Epithelial cell of esophagus (primary cell): ENCODE data around the gene TMEM139.
"Not testable (repeated sequence)": the region's sequence is repeated elsewhere in the genome, so short reads cannot be mapped to it uniquely, and the experiment has no call there.

ENCODE experiments used
- DNase-seq: peaks from one replicate; pipeline ENCODE4 v3.0.0; 2010; ENCODE audit warnings: low read depth
- H3K4me3 ChIP-seq: 2 replicates; pipeline ENCODE4 v1.5.1; 2011; ENCODE audit warnings: mild to moderate bottlenecking, low read length, control low read depth
- CTCF ChIP-seq: IDR thresholded peaks from 2 replicates; pipeline ENCODE4 v1.5.1; 2011; ENCODE audit warnings: low read depth, mild to moderate bottlenecking, low read length, control low read depth, inconsistent platforms; ENCODE audit not compliant: insufficient read depth; ENCODE audit errors: missing control alignments

The TMEM139 gene

DNA sequence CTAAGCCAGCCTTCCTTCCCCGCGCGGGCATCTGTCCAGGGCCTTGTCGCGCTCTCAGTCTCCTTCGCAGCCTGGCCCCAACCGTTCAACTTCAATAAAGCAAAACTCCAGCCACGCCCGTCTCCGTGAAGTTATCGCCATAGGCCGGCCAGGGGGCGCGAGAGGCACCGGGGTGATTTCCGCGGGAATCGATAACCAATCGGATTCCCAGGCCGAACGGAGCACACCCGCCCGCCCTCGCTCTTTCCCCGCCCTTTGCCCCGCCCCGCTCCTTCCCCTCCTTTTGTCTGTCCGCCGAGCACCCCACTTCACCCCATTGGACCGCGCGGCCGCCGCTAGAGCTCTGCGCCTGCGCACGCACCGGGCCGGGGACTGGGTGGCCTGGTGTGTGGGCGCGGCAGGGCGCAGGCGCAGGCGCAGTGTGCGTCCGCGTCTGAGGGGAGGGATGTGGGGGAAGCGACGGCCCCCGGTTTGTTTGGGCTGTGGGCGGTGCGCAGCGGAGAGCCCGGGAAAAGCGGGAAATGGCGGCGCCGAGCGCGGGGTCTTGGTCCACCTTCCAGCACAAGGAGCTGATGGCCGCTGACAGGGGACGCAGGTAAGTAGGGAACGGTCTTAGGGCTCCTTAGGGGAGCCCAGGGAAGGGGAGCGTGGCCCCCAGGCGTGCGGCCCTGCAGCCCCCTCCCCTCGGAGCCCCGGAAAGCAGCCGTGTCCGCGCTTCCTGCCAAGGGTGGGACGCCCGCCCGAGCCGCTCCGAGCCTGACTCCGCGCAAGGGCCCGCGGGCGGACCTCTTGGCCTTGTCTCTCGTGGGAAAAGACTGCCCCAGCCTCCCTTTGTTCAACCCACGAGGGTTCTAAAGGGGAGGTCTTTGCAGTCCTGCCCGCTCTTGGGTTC is 3.4 kb downstream of the TMEM139 start, which contains the start of gene CASP2:
Gene CASP2 (plus strand): TSS at position 417 of the 892 bp plus-strand sequence. CDS start 105 bp downstream, at position 522.
- H3K4me3 ChIP-seq = peak within 1 kb of the TSS; percentile 80
- peak; percentile 97 for DNase-seq
- peak; percentile 31 for TF ChIP-seq CTCF

DNA sequence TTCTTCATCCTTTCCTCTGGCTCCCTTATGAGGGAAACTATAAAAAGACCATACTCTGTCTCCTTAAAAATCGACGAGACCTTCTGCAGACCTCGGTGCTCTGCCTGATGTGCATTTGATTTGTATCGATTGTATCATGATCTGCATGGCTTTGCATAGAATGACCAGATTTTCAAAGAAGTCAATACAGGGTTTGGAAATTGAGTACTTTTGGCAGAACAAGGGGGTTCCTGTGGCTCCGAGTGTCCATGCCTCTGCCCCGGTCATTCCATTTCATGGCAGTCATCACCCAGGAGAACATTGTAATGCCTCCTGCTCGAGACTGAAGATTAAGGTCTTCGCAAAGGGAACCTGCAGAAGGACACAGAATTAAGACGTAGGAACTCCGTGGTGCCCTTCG is 4.1 kb downstream of the TMEM139 start:
- no peak for TF ChIP-seq CTCF
- no peak for DNase-seq

DNA sequence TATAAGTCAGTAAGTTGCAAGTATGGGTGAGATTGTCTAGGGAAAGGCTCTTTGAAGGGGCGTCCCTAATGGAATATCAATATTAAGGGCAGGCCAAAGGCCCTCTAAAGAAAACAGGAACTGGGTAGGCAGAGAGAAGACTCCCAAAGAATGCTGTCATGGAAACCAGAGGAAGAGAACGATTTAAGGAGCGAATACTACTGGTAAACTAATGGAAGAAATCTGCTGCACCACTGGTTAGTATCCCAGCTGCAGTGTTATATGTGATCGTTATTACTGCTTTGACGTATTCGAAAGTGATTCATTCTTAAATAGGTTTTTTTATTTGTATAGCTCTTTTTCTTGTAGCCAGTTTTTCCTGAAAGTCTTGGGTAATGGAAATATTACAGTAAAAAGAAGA is 4.7 kb downstream of the TMEM139 start:
- H3K4me3 ChIP-seq = peak overlapping the region; percentile 80
- no peak for TF ChIP-seq CTCF
- no peak for DNase-seq

More for the DNA sequence above, 4.1 kb downstream of the TMEM139 start:
- peak overlapping the region; percentile 80 for H3K4me3 ChIP-seq

DNA sequence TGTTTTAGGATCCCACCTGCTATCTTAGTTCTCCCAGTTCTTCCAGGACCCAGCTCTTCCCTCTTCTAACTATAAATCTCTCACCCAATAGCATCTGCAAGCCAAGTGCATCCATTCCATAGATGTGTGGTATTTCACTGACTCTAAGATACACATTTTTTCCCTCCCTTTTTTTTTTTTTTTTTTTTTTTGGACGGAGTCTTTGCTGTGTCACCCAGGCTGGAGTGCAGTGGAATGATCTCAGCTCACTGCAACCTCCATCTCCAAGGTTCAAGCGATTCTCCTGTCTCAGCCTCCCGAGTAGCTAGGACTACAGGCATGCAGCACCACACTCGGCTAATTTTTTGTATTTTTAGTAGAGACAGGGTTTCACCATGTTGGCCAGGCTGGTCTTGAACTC is 5.1 kb downstream of the TMEM139 start:
- H3K4me3 ChIP-seq = peak overlapping the region; percentile 80
- not testable (repeated sequence) for DNase-seq

DNA sequence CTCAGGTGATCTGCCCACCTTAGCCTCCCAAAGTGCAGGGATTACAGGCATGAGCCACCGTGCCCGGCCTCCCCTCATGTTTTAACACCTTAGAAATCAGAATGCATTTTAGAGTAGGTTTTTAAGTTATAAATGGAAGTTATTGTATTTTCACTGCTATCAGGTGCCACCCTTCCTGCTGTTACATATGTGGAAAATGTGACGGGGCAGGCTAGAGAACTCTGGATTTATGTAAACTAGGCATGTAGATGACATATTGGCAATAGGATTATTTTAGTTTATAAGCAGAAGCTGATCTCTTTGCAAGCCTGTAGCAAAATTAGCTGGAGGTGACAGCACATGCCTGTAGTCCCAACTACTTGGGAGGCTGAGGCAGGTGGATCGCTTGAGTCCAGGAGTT is 5.5 kb downstream of the TMEM139 start:
- no peak overlapping the region for H3K4me3 ChIP-seq
- no peak for DNase-seq
- no peak for TF ChIP-seq CTCF

DNA sequence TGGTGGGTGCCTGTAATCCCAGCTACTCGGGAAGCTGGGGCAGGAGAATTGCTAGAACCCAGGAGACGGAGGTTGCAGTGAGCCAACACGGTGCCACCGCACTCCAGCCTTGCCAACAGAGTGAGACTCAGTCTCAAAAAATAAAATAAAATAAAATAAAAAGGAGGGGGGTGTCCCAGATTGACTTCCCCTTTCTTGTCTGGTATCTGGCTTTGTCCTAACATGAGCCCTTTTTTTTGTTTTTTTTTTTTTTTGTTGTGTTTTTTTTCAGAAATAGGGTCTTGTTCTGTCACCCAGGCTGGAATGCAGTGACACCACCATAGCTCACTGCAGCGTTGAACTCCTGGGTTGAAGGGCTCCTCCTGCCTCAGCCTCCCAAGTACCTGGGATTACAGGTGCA is 8.1 kb downstream of the TMEM139 start:
- H3K4me3 ChIP-seq = no peak overlapping the region
- DNase-seq = no peak

GRCh38 chr7:143295870-143296269 is 11.1 kb downstream of the TMEM139 start:
- no peak for DNase-seq
- no peak overlapping the region for H3K4me3 ChIP-seq
- TF ChIP-seq CTCF = no peak

More for the DNA sequence above, 8.1 kb downstream of the TMEM139 start:
- TF ChIP-seq CTCF = no peak
